HG03558 (cell line): ENCODE results near the gene GRID2.

ENCODE experiments used
- ATAC-seq: cut with Tn5 transposase; IDR thresholded peaks from one replicate; pipeline ENCODE4 v1.9.1; 2021; ENCODE audit warnings: moderate number of reproducible peaks; ENCODE audit not compliant: unreplicated experiment; ENCODE audit errors: extremely low read depth

GRID2 gene

DNA sequence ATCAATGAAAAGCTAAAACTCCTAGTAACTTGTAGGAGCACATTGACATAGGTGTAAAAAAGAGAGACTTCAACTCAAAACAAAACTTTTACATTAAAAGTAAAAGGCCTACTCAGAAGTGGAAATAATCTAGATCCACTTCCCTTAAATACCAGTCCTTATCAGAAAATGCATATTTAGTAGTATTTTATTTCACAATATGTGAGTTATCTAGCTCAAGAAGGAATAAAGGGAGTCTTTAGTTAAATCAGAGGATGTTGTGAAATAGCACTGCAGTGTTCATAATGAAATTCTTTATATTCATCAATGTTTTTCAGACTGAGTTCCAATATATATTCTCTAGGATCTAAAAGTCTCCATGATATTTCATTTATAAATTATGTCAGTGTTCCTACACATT is 715.0 kb downstream of the GRID2 start:
- no peak for ATAC-seq

- ATAC-seq: no peak
Measured at GRCh38 chr4:93029769-93030168, 726.0 kb downstream of the GRID2 start.

GRCh38 chr4:93030670-93031069 is 726.9 kb downstream of the GRID2 start:
- ATAC-seq: no peak

DNA sequence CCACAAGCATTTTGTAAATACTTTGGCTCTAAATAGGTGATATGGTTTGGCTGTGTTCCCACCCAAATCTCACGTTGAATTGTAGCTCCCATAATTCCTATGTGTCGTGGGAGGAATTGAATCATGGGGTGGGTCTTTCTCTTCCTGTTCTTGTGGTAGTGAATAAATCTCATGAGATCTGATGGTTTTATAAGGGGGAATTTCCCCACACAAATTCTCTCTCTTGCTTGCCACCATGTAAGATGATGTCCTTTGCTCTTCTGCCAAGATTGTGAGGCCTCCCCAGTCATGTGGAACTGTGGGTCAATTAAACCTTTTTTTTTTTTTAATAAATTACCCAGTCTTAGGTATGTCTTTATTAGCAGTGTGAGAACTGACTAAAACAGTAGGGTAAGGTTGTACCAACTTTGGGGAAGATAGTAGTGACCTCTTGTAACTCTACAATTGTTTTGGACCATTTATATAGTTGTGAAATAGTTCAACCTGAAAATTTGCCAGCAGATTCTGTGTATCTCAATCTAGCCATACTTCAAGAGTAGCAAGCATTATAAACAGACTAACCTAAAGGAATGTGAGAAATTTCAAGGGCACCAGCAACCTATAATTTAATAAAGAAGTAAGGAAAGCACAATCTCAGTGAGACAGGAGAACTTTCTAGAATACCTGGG is 727.8 kb downstream of the GRID2 start:
- ATAC-seq: no peak

DNA sequence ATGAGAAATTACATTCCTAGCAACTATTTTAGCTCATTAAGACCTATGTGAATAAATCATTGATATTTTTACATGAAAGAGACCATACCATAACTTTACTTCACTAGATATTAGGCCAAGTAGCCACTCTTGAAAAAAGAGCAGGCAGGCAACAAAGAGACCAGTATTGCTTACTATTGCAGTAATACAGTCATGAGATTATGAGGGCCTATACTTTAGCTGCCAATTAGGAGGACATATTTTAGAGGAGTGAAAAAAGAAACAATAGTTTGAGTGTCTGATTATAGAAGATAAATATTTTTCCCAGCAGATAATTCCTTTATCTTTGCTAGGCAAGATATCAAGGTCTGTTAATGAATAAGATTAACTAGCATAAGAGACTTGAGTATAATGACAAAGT is 739.0 kb downstream of the GRID2 start:
- ATAC-seq: no peak

DNA sequence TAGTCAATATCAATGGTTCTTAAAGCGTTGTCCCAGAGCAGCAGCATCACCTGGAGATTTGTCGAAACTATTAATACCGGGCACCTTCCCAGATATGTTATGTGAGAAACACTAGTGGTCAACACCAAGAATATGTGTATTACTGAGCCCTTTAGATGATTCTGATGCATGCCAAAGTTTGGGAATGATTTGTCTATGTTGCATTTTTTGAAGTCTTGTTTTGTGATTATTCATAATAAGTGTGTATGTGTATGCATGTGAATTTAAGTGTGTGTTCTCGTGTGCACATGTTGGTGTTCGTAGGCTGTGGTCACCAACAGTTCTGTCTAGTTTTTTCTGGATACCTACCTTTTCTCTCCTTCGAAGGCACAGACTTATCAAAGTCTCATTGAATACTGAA is 749.4 kb downstream of the GRID2 start:
- no peak for ATAC-seq

GRCh38 chr4:93061826-93062225 is 758.1 kb downstream of the GRID2 start:
- ATAC-seq: no peak

DNA sequence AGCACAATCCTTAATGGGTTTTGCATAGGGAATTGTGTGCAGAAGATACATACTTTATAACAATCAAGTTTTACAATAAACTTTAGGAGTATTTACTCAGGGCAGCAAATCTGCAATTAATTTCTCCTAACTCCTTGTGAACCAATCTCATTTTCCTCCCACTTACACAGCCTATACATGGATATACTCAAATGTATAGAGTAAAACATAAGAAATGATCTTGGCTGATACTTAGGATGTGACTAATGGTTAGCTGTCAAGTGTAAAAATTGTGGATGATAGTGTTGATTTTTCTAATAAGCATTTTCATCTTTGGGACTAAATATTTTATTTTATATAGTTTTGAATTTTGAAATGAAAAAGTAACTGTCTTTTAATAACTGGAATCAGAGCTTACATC is 759.6 kb downstream of the GRID2 start:
- no peak for ATAC-seq

DNA sequence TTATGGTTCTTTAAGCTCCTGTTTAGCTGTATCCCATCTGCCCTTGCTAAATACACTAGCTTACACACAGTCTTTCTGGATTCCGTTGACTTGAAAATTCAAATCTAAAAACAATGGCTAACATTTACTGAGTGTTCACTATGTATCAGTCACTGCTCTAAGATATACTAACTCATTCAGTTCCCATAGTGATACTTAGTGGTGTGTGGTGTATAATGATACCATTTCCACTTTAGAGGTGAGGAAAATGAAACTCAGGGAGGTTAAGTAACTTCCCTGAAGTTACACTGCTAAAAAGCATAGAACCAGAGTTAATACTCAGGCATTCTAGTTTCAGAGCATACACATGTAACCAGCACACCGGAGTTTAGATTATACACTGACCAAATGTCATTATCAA is 762.0 kb downstream of the GRID2 start:
- ATAC-seq: no peak

DNA sequence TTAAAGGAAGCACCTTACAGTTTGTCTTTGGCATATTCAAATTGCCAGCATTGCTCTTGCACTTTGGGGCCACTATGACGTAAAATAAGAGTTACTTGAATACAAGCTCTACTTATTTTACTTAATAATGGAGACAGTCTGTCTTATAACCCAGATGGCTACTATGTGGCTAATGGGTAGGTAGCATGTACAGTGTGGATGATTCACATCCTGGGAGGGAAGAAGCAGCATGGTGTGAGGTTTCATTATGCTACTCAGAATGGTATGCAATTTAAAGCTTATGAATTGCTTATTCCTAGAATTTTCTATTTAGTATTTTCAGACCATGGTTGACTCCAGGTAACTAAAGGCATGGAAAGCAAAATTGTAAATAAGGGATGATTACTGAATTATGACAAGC is 763.0 kb downstream of the GRID2 start:
- ATAC-seq: no peak

DNA sequence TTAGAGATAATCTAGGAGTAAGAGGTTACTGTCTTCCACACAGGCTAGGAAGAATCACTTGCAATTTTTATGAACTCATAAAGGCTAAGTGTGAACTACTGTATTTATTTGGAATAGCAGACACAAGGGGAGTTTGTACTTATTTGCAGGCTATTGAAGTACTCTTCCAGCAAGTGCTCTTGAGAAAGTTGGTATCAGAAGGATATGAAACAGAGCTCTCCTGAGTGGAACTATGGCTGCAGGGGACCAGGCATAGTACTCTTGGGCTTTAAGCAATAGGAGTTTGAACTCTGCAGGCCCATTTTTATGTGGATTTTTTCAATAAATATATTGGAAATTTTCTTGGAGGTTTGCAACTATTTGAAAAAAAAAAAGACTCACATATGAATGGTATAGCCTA is 768.5 kb downstream of the GRID2 start:
- no peak for ATAC-seq

DNA sequence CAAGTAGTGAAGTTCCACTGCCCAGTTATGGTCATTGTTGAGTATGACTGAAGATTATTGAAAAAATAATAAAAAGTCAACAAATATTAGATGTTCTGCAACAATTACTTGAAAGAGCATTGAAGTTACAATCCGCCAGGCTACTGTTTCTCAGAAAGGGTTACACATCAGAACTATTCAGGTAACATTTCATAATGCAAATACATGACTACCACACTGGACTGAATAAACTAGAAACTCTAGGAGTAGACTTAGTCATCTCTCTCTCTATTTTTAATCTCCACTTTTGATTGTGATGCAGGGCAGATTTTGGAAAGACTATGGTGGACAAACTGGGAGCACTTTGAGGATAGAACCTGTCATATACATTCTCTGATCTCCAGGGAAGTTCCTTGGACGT is 776.5 kb downstream of the GRID2 start:
- no peak for ATAC-seq

DNA sequence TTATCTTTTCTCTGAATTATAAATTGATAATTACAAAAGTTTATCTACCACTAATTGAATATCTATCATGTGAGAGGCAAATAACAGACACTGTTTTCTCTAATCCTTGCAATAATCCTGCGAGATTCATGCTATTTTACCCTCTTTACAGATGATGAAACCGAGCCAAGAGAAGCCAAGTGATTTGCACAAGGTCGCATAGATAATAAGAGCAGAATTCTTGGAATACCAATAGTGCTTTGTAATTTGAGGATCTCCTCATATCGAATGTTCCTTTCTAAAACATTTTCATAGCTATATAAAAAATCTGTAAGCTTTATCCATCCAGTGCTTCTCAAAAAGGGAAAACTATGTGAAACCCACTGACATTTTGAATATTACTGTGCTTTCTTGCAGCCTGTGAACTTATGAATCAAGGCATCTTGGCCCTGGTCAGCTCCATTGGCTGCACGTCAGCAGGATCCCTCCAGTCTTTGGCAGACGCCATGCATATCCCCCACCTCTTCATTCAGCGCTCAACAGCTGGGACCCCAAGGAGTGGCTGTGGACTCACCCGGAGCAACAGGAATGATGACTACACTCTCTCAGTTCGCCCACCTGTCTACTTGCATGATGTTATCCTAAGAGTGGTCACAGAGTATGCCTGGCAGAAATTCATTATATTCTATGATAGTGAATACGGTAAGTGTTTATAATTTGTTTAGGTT is 781.0 kb downstream of the GRID2 start:
- no peak for ATAC-seq

DNA sequence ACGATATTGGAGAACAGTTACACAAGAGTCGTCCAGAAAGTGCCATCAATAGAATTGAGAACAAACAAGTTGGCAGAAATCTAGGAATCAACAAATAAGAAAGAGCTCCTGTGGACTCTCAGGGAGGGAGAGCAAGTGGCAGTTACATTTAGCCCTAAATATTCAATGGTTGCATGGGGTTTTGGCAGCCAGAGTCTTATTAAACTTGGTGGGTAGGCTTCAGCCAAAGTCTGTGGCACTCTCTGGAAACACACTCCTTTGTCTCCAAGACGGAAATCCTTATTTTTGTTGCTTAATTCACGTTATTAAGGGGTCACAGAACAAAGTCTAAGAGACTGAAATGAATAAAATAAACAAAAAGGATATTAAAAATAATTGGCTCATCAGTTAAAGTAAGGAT is 782.6 kb downstream of the GRID2 start:
- ATAC-seq: no peak

DNA sequence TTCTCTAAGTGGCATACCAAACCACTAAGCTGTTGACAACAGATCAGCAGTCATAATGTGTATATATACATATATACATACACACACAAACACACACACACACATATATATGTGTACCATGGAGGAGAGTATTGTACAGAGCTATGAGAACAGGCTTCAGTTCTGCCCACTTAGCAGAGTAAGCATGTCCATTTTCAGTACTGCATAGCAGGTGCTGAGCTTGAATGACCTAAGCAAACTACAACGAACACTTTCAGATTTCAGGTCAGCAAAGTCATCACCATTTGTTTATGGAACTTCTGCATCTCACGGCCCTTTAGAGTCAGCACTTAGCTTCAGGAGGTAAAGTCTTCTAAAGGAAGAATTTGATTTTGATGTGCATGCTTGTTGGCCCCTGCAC is 789.0 kb downstream of the GRID2 start:
- no peak for ATAC-seq

DNA sequence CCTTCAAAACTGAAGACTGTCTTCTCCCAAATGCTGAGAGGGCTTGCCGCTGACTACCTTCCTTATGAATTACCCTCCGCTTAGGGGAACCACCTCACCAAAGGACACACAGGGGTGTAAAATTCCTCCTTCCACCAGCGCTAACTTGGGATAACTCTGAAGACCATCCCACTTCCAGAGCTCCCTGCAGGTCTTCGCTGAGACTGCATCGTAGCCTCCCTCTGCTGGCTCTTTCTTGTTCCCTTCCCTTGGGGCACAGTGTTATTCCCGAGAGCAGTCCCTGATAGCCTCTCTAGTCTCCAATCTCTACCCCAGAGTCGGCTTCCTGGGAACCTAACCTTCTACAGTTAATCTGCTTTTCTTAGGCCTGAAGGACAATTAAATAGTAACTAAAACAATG is 799.3 kb downstream of the GRID2 start:
- no peak for ATAC-seq

- no peak for ATAC-seq
Measured at GRCh38 chr4:93116624-93117023, 812.9 kb downstream of the GRID2 start.

DNA sequence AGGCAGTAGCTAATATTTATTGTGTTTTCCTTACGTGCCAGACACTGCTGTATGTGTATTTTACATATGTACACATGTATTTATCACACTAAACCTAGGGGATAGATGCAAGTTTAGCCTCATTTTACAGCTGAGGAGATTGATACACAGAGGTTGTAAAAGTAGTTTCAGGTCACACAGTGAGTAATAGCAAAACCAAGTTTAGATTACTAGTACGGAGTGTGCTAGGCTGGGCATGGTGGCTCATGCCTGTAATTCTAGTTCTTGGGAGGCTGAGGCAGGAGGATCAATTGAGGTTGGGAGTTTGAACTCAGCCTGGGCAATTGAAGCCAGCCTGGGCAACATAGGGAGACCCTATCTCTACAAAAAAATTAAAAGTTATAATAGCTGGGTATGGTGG is 823.7 kb downstream of the GRID2 start:
- ATAC-seq: no peak

GRCh38 chr4:93132631-93133030 is 828.9 kb downstream of the GRID2 start:
- no peak for ATAC-seq

DNA sequence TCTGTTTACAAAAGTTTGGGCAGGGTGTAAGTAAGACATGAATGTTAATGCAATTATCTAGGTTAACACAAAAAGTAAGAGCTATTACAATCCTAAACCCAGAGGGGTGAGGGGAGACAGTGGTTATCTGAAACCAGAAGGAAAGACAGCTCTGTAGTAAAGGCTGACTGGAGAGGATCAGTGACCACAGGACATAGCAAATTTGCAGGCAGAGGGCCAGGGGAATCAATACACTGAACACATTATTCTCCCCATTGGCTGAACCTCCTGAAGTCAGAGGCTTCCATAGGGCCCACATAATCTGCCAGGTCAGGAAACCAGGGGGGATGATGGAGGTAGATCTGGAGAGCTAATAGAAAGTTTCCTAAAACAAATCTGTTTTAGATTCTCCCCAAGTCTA is 835.4 kb downstream of the GRID2 start:
- no peak for ATAC-seq

GRCh38 chr4:93143902-93144301 is 840.1 kb downstream of the GRID2 start:
- no peak for ATAC-seq

DNA sequence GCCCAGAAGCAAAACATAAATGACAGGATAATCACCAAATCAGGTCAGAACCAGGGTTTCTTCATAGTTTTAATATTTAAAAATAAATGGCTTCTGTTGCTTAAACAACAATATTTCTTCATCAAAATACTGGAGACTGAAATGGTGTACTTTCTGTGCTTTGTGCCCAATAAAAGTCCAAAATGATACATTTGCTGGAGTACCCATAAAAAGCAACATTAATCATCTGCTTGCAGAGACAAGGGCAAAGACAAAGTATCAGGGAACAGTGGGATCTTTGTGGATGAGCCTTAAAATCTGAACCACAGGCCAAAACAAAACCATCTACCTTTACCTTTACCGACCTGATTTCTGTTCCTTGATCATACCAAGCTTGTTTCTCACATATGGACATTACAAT is 840.9 kb downstream of the GRID2 start:
- ATAC-seq: no peak
